ENCODE data around the gene MAGIX.
"Not testable (repeated sequence)": the region's sequence is repeated elsewhere in the genome, so short reads cannot be mapped to it uniquely, and the experiment has no call there.

MAGIX gene

DNA sequence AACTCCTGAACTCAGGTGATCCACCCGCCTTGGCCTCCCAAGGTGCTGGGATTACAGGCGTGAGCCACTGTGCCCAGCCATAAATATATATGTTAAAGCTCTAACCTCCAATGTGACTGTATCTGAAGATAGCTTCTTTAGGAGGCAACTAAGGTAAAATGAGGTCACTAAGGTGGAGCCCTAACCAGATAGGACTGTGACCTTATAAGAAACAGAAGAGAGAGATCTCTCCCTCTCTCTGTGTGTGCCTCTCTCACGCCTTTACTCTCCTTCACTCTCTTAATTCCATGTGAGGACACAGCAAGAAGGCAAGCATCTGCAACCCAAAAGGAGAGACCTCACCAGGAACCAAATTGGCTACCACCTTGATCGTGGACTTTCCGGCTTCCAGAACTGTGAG, 926 bp upstream of the MAGIX start:
- DNase-seq, result no peak

GRCh38 chrX:49163555-49164419, 1.2 kb downstream of the MAGIX start:
- DNase-seq, result peak; percentile 90

GRCh38 chrX:49164589-49165360, 2.2 kb downstream of the MAGIX start:
- DNase-seq, result no peak

GRCh38 chrX:49165901-49166881, 3.6 kb downstream of the MAGIX start:
- DNase-seq, result peak; percentile 84

GRCh38 chrX:49166914-49167739, 4.6 kb downstream of the MAGIX start:
- peak; percentile 85 for DNase-seq

- DNase-seq, result no peak
These were observed 5.2 kb downstream of the MAGIX start for GRCh38 chrX:49167740-49168108.

- DNase-seq, result peak; percentile 81
These were observed 9.3 kb downstream of the MAGIX start, which contains the start of gene PLP2 for GRCh38 chrX:49171752-49172279. Gene PLP2, plus strand, starts transcription at chrX:49171898. Its CDS starts 103 bp downstream, at chrX:49172001.

DNA sequence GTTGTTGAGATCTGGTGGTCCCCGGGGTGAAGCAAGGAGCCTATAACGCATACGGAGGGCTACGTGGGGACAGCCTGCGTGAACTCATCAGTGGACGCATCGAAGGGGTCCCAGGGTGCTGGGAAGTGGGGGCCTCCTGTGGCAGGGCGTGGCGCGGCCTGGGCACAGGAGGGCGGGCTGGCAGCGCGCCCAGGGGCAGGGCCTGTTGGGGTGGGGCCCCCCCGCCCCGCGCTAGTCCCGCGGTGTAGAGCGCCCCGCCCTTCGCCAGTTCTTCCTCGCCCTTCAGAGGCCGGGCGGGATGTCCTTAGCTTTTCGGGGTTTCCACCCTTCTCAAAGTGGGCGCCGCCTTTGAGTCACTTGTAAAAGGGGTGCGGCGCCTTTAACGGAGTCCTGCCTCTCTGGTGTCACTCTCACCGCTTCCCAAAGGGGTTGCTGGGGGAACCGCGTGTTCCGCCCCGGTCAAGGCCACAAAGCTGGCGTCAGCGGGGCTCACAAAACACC, 9.8 kb downstream of the MAGIX start:
- DNase-seq, result peak; percentile 82

DNA sequence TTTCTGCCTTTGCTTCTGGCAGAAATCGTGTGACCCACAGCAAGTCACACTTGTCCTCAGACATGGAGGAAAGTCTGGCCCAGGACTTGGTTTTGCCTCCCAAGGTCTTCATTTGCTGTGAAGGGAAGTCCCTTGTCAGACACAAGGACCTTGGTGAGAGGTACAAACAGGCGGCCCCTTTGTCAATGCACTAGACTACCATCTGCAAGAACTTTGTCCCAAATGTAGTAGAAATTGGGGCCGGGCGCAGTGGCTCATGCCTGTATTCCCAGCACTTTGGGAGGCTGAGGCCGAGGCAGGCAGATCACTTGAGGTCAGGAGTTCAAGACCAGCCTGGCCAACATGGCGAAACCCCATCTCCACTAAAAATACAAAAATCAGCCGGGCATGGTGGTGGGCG, 11.0 kb downstream of the MAGIX start:
- DNase-seq, result not testable (repeated sequence)

GRCh38 chrX:49174723-49175122, 12.2 kb downstream of the MAGIX start:
- no peak for DNase-seq

DNA sequence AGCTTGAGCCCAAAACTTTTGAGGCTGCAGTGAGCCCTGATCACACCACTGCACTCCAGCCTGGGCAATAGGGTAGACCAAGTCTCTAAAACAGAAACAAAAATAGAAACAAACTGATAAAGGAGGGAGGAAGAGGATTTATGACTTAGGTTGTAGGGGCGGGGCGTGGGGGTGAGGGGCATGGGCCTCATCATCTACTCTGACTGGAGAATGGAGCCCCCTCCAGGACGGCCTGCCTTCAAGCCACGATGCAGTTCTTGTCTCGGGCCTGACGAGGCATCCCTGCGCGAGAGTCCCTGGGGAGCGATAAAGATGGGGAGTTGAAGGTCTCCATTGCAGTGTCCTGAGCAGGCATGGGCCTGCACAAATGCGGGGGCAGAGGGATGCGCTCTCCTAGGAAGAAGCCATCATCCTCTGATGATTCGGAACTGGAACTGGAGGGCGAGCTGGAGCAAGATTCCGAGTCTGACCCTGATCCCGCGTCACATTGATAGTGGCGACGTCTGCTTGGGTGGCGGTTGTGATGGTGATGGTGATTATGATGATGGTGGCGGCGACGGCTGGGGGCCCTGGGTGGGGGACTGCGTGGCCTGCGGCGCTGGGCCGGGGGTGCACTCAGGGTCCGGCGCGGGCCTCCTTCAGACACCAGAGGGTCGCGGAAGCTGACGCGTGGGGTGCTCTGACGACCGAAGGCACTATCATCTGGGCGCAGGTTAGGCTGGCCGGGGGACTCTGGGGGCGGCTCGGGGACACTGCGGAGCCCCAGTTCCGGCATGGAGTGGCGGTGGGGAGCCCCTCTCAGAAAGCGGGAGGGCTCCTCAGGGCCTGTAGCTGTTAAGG, 13.1 kb downstream of the MAGIX start:
- DNase-seq, result no peak

GRCh38 chrX:49176421-49177326, 14.1 kb downstream of the MAGIX start:
- no peak for DNase-seq

DNA sequence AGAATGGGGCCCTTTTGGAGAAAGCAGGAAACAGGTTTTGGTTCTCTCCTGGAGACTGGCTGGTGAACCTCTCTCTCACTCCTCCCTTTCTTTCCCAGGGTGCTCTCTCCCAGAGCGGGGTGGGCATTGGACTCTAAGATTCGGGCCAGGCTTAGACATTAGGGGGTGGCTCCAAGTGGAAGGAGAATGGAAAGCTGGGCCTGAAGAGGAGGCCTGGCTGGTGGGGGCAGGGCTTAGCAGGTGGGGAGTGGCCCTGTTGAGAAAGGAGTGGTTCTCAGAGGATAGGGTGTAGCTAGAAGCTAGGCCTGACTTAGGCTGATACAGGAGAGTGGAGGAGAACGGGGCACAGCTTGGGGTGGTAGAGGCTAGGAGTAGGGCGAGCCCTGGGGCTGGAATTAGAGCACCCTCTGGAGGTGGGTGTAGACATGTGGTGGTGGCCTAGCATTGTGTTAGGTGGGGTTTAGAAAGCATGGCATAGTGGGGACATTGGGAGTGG, 14.8 kb downstream of the MAGIX start:
- DNase-seq, result no peak

DNA sequence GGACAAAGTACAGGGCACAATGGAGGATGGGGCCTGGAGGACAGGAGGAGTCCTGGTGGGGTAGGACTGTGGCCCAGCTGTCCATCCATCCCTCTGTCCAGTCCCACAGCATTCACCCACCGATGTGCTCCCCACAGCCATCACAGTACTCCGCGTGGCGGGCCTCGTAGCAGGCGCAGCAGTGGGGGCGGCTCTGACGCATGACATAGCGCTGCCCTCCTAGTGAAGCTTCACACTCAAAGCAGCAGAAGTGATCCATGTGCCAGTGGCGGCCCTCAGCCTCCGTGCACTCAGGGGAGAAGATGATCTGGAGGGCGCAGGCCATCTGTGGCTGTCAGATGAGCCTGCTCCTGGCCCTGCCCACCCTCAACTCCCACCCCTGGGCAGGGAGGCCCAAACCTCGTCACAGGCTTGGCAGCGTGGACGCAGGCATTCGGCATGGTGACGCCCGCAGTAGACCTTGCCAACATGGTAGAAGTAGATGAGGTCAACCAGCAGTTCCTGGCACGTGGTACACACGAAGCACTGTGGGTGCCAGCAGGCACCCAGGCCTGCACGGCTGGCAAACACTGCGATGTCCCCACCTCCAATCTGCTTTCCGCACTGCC, 15.4 kb downstream of the MAGIX start:
- DNase-seq, result no peak

- no peak for DNase-seq
These were observed 16.0 kb downstream of the MAGIX start for GRCh38 chrX:49178537-49178936.

- no peak for DNase-seq
These were observed 16.8 kb downstream of the MAGIX start for GRCh38 chrX:49179358-49179757.

- no peak for DNase-seq
These were observed 21.2 kb downstream of the MAGIX start for GRCh38 chrX:49183701-49184281.

Measured in activated CD4-positive, alpha-beta T cell treated with anti-CD3 and anti-CD28 coated beads, Interleukin-10, Interleukin-2, amounts not matched to agents 100 ng/mL and 50 ng/mL, durations not matched to agents 16 hours and 8 hours (primary cell).